ENCODE data around the gene ZNF319.
A peak's percentile ranks its signal among the peaks of the same experiment; 100 is the strongest.
"Not testable (repeated sequence)": the region's sequence is repeated elsewhere in the genome, so short reads cannot be mapped to it uniquely, and the experiment has no call there.

Gene ZNF319

DNA sequence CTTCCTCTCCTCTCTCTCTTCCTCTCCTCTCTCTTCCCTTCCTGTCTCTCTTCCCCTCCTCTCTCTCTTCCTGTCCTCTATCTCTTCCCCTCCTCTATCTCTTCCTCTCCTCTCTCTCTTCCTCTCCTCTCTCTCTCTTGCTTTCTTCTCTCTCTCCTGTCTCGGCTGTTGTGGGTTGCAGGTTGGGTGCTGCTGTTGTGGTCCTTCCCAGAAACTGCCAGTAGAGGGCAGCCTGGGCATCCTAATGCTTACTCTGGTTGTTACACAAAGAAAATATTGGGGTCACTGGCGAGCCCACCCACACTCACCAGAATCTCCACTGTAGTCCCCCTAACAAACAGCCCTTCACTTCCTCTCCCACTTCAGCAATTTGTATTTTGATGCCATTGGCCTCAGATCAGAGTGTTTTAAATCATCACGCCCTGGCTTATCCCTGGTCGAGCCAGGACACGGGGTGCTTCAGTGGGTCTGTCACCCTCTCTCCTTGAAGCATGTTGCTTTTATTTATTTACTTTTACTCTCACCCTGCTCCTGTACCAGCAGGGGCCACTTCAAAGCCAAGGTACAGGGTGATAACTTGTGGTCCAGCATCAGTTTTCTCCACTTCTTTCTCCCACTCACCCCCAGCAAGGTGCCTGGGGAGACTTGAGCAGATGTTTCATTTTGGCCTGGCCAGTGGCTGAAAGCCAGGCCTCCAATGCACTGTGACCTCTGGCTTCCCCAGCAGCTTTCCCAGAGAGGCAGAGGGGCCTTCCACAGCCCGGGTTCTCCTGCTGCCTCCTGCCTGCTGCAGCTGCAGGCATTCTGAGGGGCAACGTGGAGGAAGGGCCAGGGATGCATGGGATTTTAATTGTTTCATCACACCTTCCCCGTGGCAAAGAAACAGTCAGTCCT lies 20.4 kb upstream of the ZNF319 start:
- DNase-seq, result no peak

DNA sequence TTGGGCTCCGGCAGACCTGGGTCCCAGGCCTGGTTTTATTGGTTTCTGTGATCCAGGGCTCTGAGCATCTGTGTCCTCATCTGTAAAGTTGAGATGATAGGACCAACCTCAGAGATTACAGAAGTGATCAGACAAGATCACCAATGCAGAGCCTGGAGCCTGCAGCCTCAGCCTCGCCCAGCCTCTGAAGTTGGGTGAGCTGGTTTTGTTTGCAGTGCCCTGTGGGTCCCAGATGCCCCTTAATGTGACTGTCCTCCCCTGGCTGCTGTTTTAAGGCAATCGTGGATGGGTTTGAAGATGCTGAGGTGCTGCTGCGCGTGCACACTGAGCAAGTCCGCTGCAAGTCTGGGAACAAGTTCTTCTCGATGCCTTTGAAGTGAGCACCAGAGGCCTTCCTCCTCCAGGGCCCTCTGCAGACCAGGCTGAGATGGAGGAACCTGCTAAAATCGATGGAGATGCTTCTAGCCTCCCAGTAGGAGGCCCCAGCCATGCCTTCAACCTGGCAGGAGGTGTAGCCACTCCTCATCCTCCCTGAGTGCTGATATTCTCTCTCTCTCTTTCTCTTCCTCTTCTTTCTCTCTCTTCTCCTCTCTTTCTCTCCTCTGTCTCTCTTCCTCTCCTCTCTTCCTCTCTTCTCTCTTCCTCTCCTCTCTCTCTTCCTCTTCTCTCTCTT lies 19.5 kb upstream of the ZNF319 start:
- no peak for DNase-seq

DNA sequence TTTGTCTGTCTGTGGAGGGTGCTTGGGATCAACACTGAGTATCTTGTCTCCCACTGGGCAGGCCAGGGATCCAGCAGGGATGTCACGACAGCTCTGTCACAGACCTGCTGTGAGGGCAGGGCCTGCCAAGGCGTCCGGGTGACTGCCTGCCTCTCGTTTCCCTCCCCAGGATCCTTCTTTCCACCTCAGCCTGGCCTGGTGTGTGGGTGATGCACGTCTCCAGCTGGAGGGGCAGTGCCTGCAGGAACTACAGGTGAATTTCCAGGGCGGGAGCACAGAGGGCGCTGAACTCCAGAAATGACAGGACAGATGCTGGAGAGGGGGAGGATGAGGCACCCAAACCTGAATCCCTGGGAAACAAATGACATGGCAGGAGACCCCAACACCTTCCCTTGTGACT lies 18.3 kb upstream of the ZNF319 start:
- no peak for DNase-seq

DNA sequence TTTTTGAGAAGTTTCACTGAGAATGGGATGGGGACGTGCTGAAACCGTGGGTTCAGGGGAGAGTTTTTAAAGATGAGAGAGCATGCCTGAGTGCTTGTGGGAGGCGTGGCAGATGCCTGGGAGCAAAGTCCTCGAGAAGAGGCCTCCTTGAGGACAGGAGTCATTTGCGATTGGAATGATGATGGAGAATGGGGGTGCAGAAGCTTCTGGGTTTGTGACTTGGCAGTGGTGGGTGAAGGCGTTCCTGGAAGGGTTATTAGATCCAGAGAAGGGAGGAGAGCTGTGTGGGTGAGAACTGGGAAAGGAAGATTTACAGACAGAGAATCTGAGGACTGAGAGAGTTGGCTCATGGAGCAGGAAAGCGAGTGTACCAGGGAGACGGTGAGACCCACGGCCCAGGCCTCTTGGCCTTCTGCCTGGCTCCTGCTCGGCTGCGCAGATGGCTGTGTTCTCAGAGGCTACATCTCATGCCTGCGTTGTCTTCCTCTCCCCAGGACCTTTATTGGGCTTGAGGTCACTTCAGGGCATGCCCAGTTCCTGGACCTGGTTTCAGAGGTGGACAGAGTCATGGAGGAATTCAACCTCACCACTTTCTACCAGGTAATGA lies 16.5 kb upstream of the ZNF319 start:
- DNase-seq, result no peak

DNA sequence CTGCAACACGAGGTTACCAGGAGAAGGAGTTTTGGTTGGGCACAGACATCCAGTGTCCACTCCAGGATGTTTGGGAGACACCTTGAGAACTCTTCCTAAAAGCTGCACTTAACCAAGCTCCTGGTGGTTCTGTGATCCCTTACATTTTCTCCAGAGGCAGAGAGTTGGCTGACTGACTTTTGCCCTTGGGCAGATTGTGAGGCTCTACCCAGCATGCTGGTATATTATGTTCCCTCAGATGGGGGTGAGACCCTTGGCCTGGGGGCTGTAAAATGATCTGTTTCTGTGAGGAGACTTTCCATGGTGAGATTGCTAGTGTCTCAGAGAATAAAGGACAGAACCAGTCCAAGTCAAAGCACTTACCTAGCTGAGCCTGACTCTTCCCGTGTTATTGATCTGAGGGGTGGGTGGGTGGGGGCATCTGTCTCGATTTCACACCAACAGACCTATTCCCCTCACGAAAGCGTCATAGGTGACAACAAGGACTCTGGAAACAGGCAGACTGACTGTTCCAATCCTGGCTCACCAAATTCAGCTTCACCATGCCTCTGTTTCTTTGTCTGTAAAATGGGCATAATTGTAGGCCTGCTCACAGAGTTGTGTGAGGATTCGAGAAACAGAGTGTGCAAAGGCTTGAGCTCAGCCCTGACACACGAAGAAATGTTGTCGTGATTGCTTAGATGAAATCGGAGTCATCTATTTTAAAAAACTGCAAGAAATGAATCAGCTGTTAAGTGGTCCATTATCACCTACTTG lies 12.9 kb upstream of the ZNF319 start:
- no peak for DNase-seq

DNA sequence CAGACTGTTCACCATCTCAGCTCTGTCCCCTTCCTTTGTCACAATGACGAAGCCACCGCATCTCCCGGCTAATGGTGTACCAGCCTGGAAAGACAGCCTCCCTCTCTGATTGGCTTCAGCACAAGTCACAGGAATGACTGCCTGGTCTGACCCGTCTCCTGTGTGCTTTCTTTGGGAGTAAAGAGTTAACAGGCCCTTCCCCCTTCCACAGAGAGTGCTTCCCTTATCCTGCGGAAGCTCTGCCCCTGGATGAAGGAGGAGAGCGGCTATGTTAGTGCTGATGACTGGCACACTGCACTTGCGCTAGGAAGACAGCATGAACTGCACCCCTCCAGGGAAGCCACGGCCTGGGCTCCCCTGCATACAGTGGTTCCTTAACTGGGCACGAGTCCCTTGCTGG lies 12.0 kb upstream of the ZNF319 start:
- DNase-seq, result no peak

DNA sequence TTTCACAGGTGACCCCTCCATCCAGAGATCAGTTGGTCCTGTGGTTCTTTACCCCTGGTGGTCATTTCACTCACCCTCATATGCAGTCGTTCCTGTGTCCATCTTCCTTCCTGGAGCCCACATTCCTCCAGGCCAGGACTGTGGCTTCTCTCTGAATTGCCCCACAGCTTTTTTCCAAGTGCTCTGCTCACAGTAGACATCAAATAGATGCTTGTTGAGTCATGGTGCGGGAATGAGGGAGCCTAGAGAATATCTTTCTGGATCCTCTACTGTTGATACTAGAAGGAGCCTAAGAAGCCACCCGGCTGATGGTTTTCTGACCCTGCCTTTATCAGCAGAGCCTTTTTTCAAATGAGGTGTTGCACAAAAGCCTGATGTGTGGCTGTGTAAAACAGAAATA lies 11.2 kb upstream of the ZNF319 start:
- DNase-seq, result no peak

DNA sequence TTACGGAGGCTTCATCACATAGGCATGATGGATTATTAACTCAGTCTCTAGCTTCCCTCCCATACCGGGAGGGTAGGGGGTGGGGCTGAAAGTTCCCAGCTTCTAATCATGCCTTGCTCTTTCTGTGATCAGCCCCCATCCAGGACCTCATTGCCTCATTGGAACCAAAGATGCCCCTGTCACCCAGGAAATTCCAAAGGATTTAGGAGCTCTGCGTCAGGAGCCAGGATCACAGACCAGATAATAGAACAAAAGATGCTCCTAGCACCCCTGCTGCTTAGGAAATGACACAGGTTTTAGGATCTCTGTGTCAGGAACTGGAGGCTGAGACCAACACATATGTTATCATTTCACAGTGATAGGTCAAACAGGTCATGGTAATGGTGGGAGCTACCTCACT lies 10.4 kb upstream of the ZNF319 start:
- DNase-seq, result no peak

DNA sequence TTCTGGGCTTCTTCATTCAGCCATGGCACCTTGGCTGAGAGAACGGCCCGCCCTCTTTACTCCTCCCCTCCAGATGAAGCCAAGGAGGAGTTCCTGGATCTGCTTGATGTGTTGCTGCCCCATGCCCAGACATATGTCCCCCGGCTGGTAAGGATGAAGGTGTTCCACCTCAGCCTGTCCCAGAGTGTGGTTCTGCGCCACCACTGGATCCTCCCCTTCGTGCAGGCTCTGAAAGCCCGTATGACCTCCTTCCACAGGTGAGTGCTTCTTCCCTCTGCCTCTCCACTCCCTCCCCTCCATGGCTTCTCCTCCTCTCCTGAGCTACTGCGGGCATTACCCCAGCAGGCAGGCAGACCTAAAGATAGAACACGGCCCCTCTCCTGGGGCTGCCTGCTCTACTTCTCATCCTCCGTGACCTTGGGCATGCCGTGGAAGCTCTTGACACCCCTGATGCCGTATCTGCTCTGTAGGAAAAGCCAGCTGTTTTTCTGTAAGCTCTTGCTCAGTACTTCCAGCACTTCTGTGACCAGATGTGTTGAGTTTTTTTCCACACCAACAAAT lies 9.5 kb upstream of the ZNF319 start:
- no peak for DNase-seq

DNA sequence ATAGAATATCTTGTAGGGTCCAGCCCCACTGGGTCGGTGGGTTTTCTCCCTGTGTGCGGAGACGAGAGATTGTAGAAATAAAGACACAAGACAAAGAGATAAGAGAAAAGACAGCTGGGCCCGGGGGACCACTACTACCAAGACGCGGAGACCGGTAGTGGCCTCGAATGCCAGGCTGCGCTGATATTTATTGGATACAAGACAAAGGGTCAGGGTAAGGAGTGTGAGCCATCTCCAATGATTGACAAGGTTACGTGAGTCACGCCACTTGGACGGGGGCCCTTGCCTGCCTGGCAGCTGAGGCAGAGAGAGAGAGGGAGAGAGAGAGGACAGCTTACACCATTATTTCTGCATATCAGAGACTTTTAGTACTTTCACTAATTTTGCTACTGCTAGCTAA lies 4.3 kb upstream of the ZNF319 start:
- not testable (repeated sequence) for DNase-seq

DNA sequence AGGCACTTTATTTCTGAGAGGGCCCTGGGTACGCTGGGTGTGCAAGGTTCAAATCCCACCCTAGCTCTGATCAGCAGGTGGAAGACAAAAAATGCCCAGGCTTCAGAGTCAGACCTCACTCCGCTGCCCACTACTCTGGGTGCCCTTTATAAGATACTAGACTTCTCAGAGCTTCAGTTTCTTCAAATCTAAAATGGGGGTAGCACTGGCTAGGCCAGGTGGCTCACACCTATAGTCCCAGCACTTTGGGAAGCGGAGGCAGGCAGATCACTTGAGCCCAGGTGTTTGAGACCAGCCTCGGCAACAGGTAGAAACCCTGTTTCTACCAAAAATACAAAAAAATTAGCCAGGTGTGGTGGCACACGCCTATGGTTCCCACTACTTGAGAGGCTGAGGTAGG lies 2.5 kb upstream of the ZNF319 start:
- no peak for DNase-seq

DNA sequence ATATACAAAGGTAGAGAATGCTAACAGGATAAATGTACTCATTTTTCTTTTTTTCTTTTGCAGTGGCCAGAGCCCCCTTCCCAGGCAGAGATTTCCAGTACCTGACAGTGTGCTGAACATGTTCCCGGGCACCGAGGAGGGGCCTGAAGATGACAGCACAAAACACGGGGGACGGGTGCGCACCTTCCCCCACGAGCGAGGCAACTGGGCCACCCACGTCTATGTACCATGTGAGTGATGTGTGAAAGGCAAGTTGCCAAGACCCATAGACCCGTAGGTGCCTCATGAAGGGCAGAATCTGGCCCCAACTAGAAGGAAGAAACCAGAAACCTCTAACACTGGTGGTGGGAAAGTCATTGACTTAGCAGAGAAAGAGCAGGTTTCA lies 1.9 kb upstream of the ZNF319 start:
- DNase-seq, result no peak

DNA sequence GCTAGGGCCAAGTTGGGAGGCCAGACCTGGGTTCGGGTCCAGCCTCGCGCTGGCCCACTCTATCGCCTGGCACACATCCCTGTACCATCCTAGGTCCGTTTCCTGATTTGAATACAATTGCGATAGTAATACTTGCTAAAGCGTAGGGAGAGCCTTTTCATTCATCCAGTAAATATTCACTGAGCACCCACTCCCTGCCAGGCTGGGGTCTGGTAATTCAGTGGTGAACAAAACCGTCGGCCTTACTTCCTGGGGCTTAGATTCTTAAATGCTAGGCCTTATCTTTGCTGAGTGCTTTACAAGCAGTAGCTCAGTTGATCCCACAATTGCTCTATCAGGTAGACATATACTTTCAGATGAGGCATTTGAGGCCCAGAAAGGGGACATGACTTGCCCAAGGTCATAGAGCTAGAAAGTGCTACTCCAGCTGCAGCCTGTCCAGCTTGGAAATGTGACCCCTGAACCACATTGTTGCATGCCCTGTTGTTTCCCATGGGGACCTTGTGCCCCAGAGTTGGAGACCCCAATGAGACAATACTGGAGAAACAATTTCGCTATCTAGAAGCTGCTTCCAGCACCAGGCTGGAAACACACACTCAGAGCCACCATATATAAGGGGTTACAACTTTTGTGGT lies 1.4 kb upstream of the ZNF319 start:
- DNase-seq, result no peak

DNA sequence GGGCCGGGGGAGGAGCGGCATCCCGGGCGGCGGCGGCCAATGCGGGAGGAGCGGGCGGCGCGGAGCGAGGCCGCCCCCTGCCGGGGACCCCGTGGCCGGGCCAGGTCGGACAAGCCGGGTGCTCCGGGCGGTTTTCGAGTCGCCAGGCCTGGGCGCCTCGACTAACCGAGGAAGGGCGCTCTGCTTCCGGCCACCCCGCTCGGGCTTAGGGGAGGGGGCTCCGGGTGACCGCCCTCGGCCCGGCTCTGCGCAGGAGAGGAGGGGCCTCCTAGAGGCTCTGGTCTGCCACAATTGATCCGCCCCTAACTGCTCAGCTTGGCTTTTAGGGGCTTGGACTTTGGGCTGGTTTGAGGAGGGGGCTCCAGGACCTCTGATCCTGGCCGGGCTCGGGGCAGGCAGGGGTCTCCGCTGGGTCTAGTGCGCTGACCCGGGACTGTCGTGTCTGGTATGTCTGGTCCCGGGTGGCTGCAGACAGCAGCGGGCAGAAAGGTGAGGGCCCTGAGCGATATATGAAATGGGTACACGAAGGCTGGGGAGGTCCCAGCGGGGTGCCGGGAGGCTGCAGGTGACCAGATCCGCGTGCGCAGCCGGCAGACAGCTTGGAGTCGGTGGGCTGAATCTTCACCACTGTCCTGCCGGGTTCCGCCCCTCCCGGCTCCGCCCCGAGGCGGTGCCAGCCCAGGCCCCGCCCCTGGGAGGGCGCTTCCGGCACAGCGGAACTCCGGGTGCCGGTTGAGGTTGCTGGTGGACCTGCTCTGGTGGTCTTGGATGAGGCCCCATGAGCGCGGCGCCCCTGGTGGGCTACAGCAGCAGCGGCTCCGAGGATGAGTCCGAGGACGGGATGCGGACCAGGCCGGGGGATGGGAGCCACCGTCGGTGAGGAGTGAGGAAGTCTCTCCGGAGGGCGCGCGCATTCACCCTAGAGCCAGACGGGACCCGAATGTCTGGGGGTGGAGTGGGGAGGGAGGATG lies 519 bp upstream of the ZNF319 start, which contains the start of gene USB1:
Gene USB1 (plus strand): TSS at position 702 of the 971 bp plus-strand sequence. CDS start 77 bp downstream, at position 779.
- DNase-seq, result peak; percentile 40 to 77

DNA sequence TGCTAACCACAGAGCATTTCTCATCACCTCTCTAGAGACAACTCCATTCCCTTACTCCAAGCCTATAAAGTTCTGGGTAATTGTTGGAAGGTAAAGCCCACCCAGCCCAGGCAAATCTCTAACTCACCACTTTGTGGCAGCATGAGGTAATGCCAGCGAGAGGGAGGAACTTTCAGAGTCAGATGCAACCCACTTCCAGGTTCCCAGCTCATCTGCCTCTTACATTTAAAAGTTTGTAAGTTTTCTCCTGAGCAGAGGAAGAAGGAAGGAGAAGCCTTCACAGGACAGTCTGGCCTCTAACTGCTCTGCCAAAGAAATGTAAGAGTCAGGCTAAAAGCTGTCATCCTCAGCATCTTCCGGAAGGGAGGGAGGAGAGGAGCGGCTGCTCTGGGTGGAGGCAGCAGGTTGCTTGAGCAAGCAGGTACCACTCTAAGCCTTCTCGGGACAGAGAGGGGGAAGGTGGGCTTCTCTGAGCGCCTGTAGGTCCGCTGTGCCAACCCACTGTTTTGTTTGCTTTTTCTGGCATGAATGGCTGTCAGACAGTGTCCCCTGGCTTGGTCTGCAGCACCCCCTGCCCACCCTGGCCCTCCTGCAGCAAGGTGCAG lies 1.0 kb downstream of the ZNF319 start:
- DNase-seq, result no peak

DNA sequence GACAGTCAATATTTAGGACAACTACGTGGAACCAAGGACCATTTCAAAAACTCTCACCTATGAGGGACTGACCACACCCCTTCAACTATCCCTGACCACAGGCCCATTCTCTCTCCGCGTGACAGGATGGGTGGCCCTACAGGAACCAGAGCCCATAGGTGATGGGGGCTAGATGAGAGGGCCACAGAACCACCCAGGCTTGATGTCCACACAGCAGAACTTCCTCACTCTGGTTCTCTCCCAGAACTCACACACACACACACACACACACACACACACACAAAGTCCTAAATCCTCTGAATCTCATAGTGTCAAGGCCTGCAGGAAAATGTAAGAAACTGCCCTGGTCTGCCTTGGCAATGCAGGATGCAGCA lies 1.5 kb downstream of the ZNF319 start:
- DNase-seq, result no peak

DNA sequence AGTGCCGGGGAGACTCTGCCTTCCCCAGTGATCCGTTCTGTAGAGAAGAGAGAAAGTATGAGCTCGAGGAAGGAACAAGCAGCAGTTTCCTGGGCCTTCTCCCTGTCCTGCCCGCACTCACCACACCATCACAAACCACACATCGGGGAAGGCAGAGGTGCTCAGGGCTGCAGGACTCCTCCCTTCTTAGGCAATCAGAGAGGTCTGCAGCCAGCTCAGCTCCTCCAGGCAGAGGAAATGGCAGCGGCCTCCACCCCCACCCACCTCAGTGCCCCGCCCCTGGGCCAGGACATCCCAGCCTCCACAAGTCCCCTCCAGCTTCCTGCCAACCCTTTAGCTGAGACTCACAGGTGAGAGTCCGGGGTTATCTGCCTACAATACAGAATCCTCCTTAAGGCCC lies 2.0 kb downstream of the ZNF319 start:
- no peak for DNase-seq

DNA sequence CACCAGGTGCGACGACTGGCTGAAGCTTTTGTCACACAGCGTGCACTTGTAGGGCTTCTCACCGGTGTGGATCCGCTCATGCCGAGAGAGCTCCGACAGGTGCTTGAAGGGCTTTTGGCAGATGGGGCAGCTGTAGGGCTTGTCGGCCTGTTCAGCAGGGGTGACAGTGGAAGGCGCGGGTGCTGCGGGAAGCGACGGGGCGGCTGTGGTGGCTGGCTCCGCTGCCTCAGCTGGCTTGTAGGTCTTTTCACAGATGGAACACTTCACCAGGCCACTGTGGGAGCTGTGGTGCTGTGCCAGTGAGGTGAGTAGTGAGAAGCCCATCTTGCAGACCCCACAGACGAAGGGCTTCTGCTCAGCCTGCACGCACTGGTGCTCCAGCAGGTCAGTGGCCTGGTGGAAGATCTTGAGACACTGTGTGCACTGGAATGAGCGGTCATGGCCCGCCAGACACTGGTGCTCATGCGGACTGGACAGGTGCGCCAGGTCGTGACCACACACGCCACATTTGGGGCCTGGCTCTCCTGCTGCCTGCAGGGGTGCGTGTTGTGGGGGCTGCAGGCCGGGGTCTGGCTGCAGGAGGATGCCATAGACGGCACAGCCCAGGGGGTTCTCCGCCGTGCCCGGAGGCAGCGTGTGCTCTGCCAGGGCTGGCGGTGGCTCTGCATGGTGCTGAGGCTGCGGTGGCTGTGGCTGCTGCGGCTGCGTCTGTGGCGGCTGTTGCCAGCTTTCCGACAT lies 2.8 kb downstream of the ZNF319 start:
- DNase-seq, result no peak

DNA sequence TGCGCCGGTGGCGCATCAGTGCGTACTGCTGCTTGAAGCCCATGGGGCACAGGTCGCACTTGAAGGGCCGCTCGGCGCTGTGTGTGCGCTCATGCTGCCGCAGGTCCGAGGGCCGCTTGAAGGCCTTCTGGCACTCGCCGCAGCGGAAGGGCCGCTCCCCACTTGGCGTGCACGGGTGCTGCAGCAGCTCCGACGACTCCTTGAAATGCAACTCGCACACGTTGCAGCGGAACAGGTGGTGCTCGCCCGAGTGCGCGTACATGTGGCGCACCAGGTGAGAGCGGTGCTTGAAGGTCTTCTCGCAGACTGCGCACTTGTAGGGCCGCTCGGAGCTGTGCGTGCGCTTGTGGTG lies 3.3 kb downstream of the ZNF319 start:
- DNase-seq, result no peak

Measured in NCI-H187 (cell line).